ENCODE results near the gene KCNH2.

- TF ChIP-seq CTCF (IDR thresholded peaks at IDR 0.05): no peak
- no peak for TF ChIP-seq ZFX (IDR thresholded peaks at IDR 0.05; ENCODE audit: borderline replicate concordance)
Observed at GRCh38 chr7:150976529-150977381, 1.4 kb downstream of the KCNH2 start.
